ENCODE measurements around the gene AAMDC. TPM values are rescaled to one million over a fixed set of nuclear protein-coding genes. Genes with fewer than 3 reads are reported as not detected.
"Not testable (repeated sequence)": the region's sequence is repeated elsewhere in the genome, so short reads cannot be mapped to it uniquely, and the experiment has no call there.

The AAMDC gene
- total and polyA plus RNA-seq, 10 of the 15 experiments (the other 5 are each of a cell fraction or from before 2014, with no cell fraction given), result 3.7 to 38.3 (median 11.2) TPM

DNA sequence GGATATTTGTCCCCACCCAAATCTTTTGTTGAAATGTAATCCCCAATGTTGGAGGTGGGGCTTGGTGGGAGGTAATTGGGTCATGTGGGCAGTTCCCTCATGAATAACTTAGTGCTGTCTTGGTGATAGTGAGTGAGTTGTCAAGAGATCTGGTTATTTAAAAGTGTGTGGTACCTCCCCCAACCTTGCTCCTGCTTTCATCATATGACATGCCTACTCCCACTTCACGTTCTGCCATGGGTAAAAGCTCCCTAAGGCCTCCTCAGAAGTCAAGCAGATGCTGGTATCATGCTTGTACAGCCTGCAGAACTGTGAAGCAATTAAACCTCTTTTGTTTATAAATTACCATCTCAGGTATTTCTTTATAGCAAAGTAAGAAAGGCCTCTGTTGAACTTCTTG lies 30.6 kb downstream of the AAMDC start (continued):
- TF ChIP-seq, protein P1, sequence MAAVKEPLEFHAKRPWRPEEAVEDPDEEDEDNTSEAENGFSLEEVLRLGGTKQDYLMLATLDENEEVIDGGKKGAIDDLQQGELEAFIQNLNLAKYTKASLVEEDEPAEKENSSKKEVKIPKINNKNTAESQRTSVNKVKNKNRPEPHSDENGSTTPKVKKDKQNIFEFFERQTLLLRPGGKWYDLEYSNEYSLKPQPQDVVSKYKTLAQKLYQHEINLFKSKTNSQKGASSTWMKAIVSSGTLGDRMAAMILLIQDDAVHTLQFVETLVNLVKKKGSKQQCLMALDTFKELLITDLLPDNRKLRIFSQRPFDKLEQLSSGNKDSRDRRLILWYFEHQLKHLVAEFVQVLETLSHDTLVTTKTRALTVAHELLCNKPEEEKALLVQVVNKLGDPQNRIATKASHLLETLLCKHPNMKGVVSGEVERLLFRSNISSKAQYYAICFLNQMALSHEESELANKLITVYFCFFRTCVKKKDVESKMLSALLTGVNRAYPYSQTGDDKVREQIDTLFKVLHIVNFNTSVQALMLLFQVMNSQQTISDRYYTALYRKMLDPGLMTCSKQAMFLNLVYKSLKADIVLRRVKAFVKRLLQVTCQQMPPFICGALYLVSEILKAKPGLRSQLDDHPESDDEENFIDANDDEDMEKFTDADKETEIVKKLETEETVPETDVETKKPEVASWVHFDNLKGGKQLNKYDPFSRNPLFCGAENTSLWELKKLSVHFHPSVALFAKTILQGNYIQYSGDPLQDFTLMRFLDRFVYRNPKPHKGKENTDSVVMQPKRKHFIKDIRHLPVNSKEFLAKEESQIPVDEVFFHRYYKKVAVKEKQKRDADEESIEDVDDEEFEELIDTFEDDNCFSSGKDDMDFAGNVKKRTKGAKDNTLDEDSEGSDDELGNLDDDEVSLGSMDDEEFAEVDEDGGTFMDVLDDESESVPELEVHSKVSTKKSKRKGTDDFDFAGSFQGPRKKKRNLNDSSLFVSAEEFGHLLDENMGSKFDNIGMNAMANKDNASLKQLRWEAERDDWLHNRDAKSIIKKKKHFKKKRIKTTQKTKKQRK (IDR thresholded peaks at IDR 0.05; ENCODE audit: low read depth, low read length), result no peak
- TF ChIP-seq KDM1A (IDR thresholded peaks at IDR 0.05; ENCODE audit: borderline replicate concordance) (no peak), CBFB (IDR thresholded peaks at IDR 0.05; ENCODE audit: low read depth) (no peak)

DNA sequence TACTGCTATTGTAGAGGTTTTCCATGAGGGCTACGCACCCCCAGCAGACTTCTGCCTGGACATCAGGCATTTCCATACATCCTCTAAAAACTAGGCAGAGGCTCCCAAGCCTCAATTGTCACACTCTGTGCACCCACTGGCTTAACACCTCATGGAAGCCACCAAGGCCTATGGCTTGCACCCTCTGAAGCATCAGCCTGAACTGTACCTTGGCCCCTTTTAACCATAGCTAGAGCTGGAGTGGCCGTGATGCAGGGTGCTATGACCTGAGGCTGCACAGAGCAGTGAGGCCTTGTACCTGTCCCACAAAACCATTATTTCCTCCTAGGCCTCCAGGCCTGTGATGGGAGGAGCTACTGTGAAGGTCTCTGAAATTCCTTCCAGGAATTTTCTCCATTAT lies 33.9 kb downstream of the AAMDC start:
- H2AFZ ChIP-seq (ENCODE audit: control insufficient read depth, low read depth, low read length), result no peak overlapping the region
- H3K4me1 ChIP-seq (ENCODE audit: control insufficient read depth, insufficient read depth, low read length), result no peaks in the 10 kb centered on the region
- TF ChIP-seq POU2F2 (IDR thresholded peaks at IDR 0.05; ENCODE audit: borderline replicate concordance, low read depth, low read length) (no peak), ATF7 (IDR thresholded peaks at IDR 0.05; ENCODE audit: low read depth) (no peak), IRF4 (IDR thresholded peaks at IDR 0.05; ENCODE audit: low read depth, low read length) (no peak), FOXM1 (IDR thresholded peaks at IDR 0.05; ENCODE audit: low read depth, low read length) (no peak), SMAD1 (IDR thresholded peaks at IDR 0.05; ENCODE audit: low read depth, partially characterized antibody) (no peak), POLR2AphosphoS2 (IDR thresholded peaks at IDR 0.05; ENCODE audit: low read depth, low read length) (no peak), NFYA (IDR thresholded peaks at IDR 0.05; ENCODE audit: borderline replicate concordance, low read depth, low read length) (no peak), NBN (IDR thresholded peaks at IDR 0.05) (no peak), FOS (IDR thresholded peaks at IDR 0.05; ENCODE audit: borderline replicate concordance, extremely low read depth, insufficient read length) (no peak), NR2C2 (IDR thresholded peaks at IDR 0.05; ENCODE audit: borderline replicate concordance, control insufficient read depth, insufficient read length, low read depth) (no peak), NR2F1 (conservative IDR thresholded peaks at IDR 0.05) (no peak)
- FAIRE-seq (no peak), ATAC-seq (no peak), DNase-seq (ENCODE audit: low read depth, low spot score) (no peak)
- H4K20me1 ChIP-seq (ENCODE audit: control insufficient read depth, insufficient read depth), result no peaks in the 10 kb centered on the region
- H3K9me3 ChIP-seq (replicated peaks; ENCODE audit: control insufficient read depth, insufficient read depth, low read length), result peaks cover 9% of the 10 kb centered on the region; the same call in 1 of the 3 replicates
- ChIA-PET POLR2A (no interaction called here), CTCF (no interaction called here), SMC1A (ENCODE audit: uncharacterized antibody, unreplicated experiment) (interaction anchor here (1.7 kb wide), 1 partner anchor 16 kb away, joined by 3 read pairs; no protein-coding TSS in a partner anchor), RAD21 (ENCODE audit: unreplicated experiment) (no interaction called here)
- H3K4me3 ChIP-seq, result no peak overlapping the region
- H3K79me2 ChIP-seq (ENCODE audit: control insufficient read depth, insufficient read depth, low read length), result no peaks in the 10 kb centered on the region
- H3K9ac ChIP-seq (ENCODE audit: control insufficient read depth, insufficient read depth, low read length), result no peak overlapping the region
- no TSS peak for BruUV-seq (replicated peaks)
- no peaks in the 10 kb centered on the region for H3K27me3 ChIP-seq (replicated peaks in 1 of 2; ENCODE audit: control insufficient read depth in 2 of 2, insufficient read depth in 2 of 2, low read length in 1 of 2)
- H3K27ac ChIP-seq (ENCODE audit: control insufficient read depth, insufficient read depth), result no peak overlapping the region
- in situ Hi-C loops (cut with MboI), result no loop called here
- no peaks in the 10 kb centered on the region; a peak in 1 of 4 replicates for H3K36me3 ChIP-seq (ENCODE audit: control insufficient read depth in 2 of 2, insufficient read depth in 2 of 2, low read length in 1 of 2)
- intact Hi-C loops (cut with micrococcal nuclease; ENCODE audit: unreplicated experiment), result no loop called here
- H3K4me2 ChIP-seq (ENCODE audit: control insufficient read depth, insufficient read depth), result no peak overlapping the region
- 95% methylated on average over 2 of the region's 2 CpGs for WGBS (ENCODE audit: insufficient coverage, insufficient replicate concordance, low lambda C conversion rate, missing lambda C conversion rate)

DNA sequence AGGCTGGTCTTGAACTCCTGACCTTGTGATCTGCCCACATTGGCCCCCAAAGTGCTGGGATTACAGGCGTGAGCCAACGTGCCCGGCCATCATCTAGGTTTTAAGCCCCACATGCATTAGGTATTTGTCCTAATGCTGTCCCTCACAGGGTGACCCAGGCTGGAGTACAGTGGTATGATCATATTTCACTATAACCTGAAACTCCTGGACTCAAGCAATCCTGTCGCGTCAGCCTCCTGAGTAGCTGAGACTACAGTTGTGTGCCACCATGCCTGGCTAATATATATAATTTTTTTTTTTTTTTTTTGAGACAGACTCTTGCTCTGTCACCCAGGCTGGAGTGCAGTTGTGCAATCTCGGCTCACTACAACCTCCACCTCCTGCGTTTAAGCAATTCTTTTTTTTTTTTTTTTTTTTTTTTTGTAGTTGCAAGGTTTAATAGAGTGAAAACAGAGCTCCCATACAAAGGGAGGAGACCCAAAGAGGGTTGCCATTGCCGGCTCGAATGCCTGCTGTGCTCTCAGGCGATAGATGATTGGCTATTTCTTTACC lies 37.0 kb downstream of the AAMDC start:
- H3K27me3 ChIP-seq (replicated peaks in 1 of 2; ENCODE audit: control insufficient read depth in 2 of 2, insufficient read depth in 2 of 2, low read length in 1 of 2); POLR2A ChIA-PET; H3K4me1 ChIP-seq (ENCODE audit: control insufficient read depth, insufficient read depth, low read length); H4K20me1 ChIP-seq (ENCODE audit: control insufficient read depth, insufficient read depth); RAD21 ChIA-PET (ENCODE audit: unreplicated experiment); H3K9me3 ChIP-seq (replicated peaks; ENCODE audit: control insufficient read depth, insufficient read depth, low read length); BruUV-seq (replicated peaks); DNase-seq (ENCODE audit: low read depth, low spot score); SMC1A ChIA-PET (ENCODE audit: uncharacterized antibody, unreplicated experiment); H3K79me2 ChIP-seq (ENCODE audit: control insufficient read depth, insufficient read depth, low read length); H3K4me2 ChIP-seq (ENCODE audit: control insufficient read depth, insufficient read depth); H2AFZ ChIP-seq (ENCODE audit: control insufficient read depth, low read depth, low read length); intact Hi-C loops (cut with micrococcal nuclease; ENCODE audit: unreplicated experiment); H3K36me3 ChIP-seq (ENCODE audit: control insufficient read depth in 2 of 2, insufficient read depth in 2 of 2, low read length in 1 of 2); ATAC-seq; FAIRE-seq; H3K4me3 ChIP-seq; H3K9ac ChIP-seq (ENCODE audit: control insufficient read depth, insufficient read depth, low read length); H3K27ac ChIP-seq (ENCODE audit: control insufficient read depth, insufficient read depth); in situ Hi-C loops (cut with MboI); CTCF ChIA-PET: not testable (repeated sequence)
- WGBS (ENCODE audit: insufficient coverage, insufficient replicate concordance, low lambda C conversion rate, missing lambda C conversion rate), result 90% methylated on average over 8 of the region's 10 CpGs
